GM18526 (cell line): ENCODE data around the gene RDH13.
A peak's percentile ranks its signal among the peaks of the same experiment; 100 is the strongest.

Source experiments
- POLR2A ChIP-seq: IDR thresholded peaks from 3 replicates; pipeline ENCODE4 v1.6.1; 2011; ENCODE audit not compliant: insufficient read length; ENCODE audit errors: extremely low read depth

RDH13 gene, protein sequence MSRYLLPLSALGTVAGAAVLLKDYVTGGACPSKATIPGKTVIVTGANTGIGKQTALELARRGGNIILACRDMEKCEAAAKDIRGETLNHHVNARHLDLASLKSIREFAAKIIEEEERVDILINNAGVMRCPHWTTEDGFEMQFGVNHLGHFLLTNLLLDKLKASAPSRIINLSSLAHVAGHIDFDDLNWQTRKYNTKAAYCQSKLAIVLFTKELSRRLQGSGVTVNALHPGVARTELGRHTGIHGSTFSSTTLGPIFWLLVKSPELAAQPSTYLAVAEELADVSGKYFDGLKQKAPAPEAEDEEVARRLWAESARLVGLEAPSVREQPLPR

DNA sequence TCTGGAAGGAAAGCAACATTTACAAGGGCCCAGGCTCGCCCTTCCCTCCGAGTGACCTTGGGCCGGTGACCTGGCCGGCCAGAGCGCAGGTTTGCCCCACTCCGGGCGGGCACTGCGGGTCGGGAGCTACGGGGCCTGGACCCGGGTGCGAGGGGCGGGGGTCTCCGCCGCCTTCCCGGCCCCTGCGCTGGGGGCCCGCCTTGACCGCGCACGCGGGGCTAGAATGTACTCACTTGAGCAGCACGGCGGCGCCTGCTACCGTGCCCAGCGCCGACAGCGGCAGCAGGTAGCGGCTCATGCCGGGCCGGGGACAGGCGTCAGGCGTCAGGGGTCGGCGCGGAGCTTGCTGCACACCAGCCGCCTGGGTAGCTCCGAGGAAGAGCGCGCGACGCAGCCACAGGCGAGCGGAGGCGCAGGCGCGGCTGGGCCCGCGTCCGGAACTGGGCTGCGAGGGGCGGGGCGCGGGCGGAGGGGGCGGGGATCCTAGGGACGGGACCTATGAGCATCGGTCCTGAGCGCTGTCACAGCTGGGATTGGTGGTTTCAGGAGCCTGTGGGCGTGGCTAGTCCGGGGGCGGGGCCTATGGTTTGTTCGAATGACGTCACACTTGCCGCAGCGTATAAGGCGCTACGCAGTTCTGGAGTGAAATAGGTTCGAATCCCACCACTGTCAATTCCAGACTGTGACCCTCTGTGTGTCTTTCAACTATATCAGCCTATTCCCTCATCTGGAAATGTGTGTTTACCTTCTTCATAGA lies at the start of gene RDH13:
TSS of gene RDH13 (minus strand) at position 414 of the 757 bp plus-strand sequence. CDS start at position 298, 116 bp downstream.
- TF ChIP-seq POLR2A: peak; percentile 67

DNA sequence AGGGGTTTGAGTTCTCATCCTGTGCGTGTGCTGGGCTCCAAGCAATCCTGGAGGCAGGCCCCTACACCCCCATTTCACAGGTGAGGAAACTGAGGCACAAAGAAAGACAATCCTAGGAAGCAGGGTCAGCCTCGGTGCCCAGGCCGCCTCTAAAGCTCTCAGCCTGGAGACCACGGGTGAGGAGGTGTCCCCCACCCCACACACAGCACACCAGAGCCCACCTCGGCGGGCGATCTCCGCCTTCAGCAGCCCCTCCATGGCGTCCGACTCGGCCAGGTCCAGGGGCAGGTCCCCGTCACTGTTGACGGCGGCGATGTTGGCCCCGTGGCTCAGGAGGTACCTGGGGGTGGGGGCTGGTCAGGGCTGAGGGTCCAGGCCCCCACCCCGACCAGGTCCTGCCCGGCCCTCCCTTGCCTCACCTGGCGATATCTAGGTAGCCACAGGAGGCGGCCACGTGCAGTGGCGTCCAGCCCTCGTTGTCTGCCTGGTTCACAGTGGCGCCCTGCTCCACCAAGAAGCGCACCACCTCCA lies 49.4 kb upstream of the RDH13 start:
- TF ChIP-seq POLR2A: no peak

DNA sequence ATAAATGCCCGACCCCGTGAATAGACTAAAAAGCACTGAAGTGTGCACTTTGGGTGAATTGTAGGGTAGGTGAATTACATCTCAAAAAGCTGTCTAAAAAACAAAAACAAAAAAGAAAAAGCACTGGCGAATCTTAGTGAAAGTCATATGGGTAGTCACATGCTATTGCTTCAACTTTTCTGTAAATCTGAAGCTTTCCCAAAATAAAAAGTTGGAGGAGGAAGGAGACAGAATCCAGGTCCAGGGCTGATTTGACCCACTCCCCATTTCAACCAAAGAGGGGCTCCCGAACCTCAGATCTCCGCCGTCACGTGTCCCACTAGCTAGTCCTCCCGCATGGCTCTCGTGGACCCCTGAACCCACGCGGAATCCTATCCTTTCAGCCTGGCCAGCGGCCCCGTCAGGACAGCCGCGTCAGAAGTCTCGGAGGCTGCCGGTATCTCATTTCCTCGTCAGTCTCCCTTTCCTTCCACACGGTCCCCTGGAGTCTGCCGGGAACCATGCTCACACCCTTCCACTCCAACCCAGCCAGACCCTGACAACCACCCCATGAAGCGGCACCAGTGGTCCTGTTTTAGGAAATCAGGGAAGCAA lies 48.4 kb upstream of the RDH13 start:
- no peak for TF ChIP-seq POLR2A

DNA sequence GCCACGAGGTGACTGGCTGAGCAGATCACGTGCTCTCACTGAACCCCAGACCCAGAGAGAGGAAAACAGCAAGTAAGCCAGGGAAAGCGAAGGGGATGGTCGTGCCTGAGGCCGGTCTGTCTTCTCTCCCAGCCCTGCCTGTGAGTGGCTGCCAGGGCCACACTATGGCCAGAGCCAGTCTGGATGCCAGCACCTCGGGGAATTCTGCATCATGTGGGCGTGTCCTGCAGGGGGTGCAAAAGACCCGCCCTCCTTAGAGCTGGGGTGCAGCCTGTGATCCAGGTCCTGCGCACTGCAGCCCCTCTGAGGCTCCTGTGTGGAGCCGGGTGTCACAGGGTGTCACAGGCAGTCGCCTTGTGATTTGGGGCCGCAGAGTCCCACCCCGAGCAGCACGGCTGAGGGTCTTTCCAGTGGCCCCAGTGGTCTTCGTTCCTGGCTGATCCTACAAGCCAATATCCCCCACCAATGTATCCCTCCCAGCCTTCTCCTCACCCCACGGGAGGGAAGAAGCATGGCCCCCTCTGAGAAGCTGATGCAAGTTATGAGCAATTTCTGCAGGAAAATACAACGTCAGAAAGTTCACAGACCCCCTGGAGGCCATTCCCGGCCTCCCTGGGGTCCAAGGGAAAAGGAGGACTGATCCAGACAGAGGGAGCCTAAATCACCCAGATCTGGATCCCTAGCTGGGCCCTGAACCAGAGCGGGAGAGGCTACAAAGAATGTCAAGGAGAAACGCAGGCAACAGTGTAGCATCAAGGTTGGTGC lies 46.8 kb upstream of the RDH13 start:
- TF ChIP-seq POLR2A: no peak

DNA sequence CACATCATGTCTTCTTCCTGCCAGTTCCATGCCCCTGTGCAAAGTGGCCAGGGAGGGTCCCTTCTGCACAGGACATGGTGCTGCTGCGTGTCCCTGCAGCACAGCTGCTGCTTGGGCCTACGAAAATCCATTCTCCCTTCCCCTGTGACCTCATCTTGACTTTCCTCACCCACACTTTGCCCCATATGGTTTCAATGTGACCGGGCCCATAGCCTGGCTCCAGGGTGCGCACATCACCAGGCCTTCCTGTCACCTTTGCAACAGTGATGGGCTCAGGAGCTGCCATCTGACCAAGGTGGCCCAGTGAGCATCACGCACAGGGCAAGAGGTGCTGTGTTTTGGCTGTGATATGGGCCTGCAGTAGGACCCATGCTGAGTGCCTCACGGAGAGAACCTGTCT lies 43.6 kb upstream of the RDH13 start:
- no peak for TF ChIP-seq POLR2A

DNA sequence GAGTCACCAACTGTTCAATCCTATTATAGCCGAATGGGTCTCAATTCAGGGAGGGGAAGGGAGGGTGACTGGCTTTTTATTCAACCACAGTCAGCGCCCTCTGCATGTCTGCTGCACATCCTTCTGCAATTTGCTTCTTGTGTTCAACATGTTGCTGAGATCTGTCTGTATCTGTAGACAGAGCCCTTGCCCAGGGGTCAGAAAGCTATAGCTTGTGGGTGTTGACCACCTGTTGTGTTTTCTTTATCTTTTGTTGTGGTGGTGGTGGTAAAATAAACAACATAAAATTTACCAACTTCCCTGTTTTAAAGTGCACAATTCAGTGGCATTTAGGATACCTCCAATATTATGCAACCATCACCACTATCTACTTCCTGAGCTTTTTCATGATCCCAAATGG lies 42.3 kb upstream of the RDH13 start:
- no peak for TF ChIP-seq POLR2A

DNA sequence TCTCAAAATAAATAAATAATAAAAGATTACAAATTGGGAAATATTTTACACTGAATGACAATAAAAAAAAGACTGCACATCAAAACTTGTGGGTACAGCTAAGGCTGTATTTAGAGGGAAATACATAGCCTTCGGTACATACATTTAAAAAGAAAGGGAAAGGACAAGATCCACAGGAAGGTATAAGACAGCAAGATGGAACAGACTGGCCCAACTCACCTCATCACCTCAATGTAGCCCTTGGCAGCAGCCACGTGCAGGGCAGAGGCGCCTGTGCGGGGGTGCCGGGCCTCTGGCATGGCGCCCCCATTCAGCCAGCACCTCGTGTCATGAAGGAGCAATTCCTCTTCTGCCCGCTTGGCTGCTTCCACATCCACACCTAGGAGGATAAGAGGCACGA lies 40.2 kb upstream of the RDH13 start:
- TF ChIP-seq POLR2A: no peak

DNA sequence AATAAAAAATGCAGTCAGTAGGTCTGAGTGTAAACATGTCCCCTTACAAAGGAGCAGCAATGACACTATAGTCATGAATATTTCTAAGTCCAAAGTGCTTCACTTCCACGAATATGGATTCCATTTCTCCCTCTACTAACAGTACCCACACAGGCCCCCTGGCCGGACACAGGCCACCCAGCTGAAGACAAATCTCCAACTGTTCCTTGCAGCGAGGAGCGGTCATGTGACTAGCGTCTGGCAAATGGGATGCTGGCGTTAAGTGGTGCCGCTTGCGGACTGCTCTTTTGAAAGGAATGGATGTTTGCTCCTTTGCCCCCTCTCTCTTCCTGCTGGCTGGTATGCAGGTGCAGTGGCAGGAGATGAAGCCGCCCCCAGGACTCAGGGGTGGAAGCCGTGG lies 38.3 kb upstream of the RDH13 start:
- TF ChIP-seq POLR2A: no peak

DNA sequence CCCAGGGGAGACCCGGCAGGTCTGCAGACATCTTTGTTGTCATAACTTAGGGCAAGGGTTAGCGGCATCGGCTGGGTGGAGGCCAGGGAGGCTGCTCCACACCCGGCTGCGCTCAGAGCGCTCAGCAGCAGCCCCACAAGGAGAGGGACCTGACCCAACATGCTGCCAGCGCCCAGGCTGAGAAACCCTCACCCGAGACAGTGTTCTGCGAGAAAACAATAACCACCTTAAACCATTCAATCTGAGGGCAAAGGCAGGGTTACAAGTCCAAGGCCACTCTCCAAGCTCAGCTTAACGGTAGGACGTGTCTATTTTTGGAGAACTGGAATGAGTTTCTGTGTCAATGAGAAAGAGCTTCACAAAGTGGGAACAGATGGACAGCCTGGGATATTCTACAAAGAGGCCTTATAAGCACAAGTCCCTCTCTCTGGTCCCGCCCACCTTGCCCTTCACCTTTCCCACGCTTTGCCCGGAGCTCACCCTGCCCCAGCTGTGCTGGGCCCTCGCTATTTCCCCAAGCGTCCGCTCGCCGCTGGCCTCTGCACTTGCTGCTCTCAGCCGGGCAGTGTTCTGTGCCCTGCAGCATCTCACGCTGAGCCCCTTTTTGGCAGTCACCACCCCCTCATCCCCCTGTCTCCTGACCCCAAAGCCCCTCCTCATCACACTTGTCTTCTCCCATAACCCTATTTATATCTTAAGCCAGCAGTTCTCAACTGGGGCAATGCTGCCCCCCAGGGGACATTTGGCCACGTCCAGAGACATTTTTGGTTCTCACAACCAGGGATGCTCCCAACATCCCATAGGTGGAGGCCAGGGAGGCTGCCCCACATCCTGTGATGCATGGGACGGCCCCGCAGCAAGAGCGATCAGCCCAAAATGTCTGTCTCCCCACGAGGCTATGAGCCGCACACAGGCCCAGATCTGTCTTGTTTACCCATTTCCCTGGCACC lies 36.9 kb upstream of the RDH13 start:
- TF ChIP-seq POLR2A: no peak

DNA sequence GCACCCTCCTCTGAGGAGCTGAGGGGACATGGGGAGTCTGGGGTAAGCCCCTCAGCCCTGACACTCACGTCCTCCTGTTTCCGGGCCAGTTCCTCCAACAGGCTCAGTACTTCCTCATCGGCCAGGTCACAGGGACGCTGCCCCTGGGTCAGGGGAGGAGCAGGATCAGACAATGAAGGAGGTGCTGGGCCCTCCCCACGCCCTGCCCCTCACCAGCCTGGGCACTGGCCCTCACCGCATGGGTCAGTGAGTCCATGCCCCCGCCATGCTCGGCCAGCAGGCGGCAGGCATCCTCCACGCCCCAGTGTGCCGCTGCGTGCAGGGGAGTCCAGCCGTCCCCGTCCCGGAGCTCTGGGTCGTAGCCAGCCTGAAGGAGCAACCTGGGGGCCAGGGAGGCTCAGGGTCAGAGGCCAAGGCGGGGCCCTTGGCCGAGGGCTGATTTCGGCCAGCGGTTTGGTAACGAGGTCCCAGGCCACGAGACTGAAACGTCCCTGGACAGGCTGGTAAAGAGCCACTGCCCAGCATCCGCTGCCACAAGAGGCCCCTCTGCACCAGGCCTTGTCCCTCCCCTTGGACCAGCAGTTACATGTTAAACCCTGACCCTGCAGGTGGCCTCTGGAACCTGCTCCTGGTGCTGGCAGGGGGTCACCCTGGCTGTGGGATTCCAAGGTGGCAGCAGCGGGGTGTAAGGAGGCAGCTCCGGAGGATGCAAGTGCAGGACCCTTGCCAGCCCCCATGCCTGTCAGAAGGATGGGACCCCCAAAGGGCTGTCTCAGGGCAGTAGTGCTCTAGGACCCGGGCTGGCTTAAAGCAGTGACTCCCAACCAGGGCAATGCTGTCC lies 36.0 kb upstream of the RDH13 start:
- no peak for TF ChIP-seq POLR2A

DNA sequence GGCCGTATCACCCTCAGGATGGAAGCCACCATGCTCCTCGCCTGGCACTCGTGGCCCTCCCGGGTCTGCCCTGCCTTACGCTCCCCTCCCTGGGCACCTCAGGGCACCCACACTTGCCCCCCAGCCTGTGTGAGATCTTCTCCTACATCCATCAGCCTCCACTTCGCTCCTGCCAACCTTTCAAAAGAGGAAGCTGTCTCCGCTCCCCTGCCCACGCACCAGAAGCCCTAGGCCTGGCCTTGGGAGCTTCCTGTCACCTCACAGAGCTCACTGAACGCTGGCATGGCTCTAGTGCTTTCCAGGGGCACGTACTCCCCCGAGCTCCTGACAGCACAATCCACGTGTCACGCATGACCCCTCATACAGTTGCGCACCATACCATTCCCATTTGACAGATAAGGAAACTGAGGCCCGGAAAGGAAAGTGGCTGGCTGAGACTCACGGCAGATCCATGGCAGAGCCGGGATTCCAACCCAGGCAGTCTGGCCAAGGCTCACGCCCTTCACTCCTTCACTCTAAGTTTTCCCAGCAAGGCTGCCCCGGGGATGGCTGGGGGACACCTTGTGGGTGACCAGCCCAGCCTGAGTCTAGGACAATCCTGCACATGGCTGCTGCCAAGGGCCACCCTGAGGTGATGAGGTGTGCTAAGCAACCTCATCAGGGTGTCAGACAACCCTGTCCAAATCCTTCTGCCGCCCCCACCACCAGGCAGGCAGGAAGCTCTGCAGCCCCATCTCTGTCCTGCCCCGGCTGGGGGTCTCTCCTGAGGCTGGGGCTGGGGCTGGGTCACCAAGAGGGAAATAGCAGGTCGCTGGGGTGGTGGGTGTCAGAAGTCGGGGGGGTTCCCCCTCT lies 35.1 kb upstream of the RDH13 start:
- no peak for TF ChIP-seq POLR2A

DNA sequence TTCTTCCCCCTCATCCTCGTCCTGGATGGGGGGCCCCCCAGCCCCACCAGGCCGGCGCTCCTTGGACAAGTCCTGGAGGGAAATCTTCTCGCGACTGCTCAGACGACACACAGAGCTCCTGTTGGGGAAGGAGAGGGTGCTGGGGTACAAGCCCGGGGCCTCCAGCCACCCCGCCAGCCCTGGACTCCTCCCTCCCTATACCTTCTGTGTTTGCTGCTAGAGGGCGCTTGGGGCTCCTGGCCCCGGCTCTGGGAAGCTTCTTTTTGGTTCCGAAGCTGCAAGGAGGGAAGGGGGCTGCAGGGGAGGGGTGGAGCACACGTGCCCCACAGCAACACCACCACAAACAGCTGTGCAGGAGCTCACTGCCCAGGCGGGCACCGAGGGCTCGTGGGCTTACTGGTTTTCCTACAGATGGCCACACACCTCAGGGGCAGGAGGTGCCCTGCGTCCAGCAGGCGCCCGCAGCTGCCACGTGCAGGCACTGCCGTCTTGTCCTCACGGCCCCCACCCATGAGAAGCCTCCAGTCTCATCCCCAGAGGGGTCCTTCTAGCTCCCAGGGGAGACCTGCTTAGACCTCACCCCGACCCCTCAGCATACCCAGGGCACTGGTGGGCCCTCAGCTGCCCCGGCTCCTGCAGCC lies 33.2 kb upstream of the RDH13 start:
- TF ChIP-seq POLR2A: no peak
